Mesendoderm (in vitro differentiated cells): ENCODE data around the gene TNFAIP2.

Experiments
- DNase-seq: peaks from one replicate; pipeline ENCODE4 v3.0.0; 2013
- H2AK5ac ChIP-seq: 2 replicates; pipeline ENCODE4 v1.6.1; 2013; ENCODE audit warnings: low read length, inconsistent platforms
- H2BK120ac ChIP-seq: 2 replicates; pipeline ENCODE4 v1.6.1; 2013; ENCODE audit warnings: low read depth, mild to moderate bottlenecking, low read length, moderate library complexity, mixed read lengths
- H2BK15ac ChIP-seq: replicated peaks from 2 replicates; pipeline ENCODE4 v1.6.1; 2013; ENCODE audit warnings: low read depth, mild to moderate bottlenecking, moderate library complexity
- H2BK5ac ChIP-seq: 2 replicates; pipeline ENCODE4 v1.6.1; 2013; ENCODE audit warnings: low read length, inconsistent platforms
- H3K18ac ChIP-seq: 2 replicates; pipeline ENCODE4 v1.6.1; 2013; ENCODE audit warnings: mild to moderate bottlenecking, low read length, mixed read lengths
- H3K23ac ChIP-seq: one replicate; pipeline ENCODE4 v1.6.1; 2013; ENCODE audit warnings: low read length
- H3K27ac ChIP-seq: 2 replicates; pipeline ENCODE4 v1.5.1; 2013; ENCODE audit warnings: low read depth, mild to moderate bottlenecking, inconsistent platforms, low read length, moderate library complexity
- H3K27me3 ChIP-seq: 2 replicates; pipeline ENCODE4 v1.6.1; 2013; ENCODE audit warnings: low read length, control low read depth, mild to moderate bottlenecking, inconsistent platforms; ENCODE audit not compliant: insufficient read depth, poor library complexity
- H3K36me3 ChIP-seq: 2 replicates; pipeline ENCODE4 v1.6.1; 2013; ENCODE audit warnings: low read length, inconsistent platforms; ENCODE audit not compliant: control insufficient read depth, insufficient read depth
- H3K4ac ChIP-seq: one replicate; pipeline ENCODE4 v1.6.1; 2013; ENCODE audit warnings: low read depth, mild to moderate bottlenecking, low read length, moderate library complexity
- H3K4me1 ChIP-seq: 2 replicates; pipeline ENCODE4 v1.6.1; 2013; ENCODE audit warnings: low read depth, low read length, inconsistent platforms; ENCODE audit not compliant: control insufficient read depth
- H3K4me2 ChIP-seq: 2 replicates; pipeline ENCODE4 v1.6.1; 2013; ENCODE audit warnings: low read length
- H3K4me3 ChIP-seq: 2 replicates; pipeline ENCODE4 v1.5.1; 2013; ENCODE audit warnings: mild to moderate bottlenecking, low read length
- H3K56ac ChIP-seq: one replicate; pipeline ENCODE4 v1.6.1; 2013; ENCODE audit warnings: low read length
- H3K79me1 ChIP-seq: 2 replicates; pipeline ENCODE4 v1.6.1; 2013; ENCODE audit warnings: low read length, inconsistent platforms
- H3K79me2 ChIP-seq: 2 replicates; pipeline ENCODE4 v1.6.1; 2013; ENCODE audit warnings: mild to moderate bottlenecking, low read length; ENCODE audit not compliant: control insufficient read depth, insufficient read depth
- H3K9ac ChIP-seq: 2 replicates; pipeline ENCODE4 v1.6.1; 2013; ENCODE audit warnings: low read length, inconsistent platforms
- H4K5ac ChIP-seq: one replicate; pipeline ENCODE4 v1.6.1; 2013; ENCODE audit warnings: low read length
- H4K8ac ChIP-seq: one replicate; pipeline ENCODE4 v1.6.1; 2013; ENCODE audit warnings: low read depth, mild to moderate bottlenecking, control low read depth, low read length, moderate library complexity
- WGBS: extraction: QIAGEN DNeasy Blood & Tissue Kit; methylation state at CpG from one replicate; pipeline ENCODE4 v1.1.7; 2013; ENCODE audit warnings: low lambda C conversion rate, missing lambda C conversion rate; ENCODE audit not compliant: insufficient coverage; ENCODE audit errors: extremely low coverage; 5-methylcytosine and 5-hydroxymethylcytosine counted together

The TNFAIP2 gene

GRCh38 chr14:103097244-103097993 is 25.8 kb upstream of the TNFAIP2 start:
- H4K5ac ChIP-seq, result no peak overlapping the region
- no peak overlapping the region for H4K8ac ChIP-seq
- H3K27me3 ChIP-seq, result no peaks in the 10 kb centered on the region
- H2AK5ac ChIP-seq, result no peak overlapping the region
- H3K23ac ChIP-seq, result no peak overlapping the region
- no peaks in the 10 kb centered on the region for H3K79me1 ChIP-seq
- no peak overlapping the region for H3K56ac ChIP-seq
- WGBS, result no CpG with 5 or more reads among the region's 26 CpGs
- H2BK15ac ChIP-seq, result no peak overlapping the region
- H3K4me3 ChIP-seq, result no peak overlapping the region
- no peak overlapping the region for H3K4ac ChIP-seq
- DNase-seq, result no peak
- H3K4me1 ChIP-seq, result peaks cover 2% of the 10 kb centered on the region
- no peak overlapping the region for H3K27ac ChIP-seq
- no peaks in the 10 kb centered on the region for H3K36me3 ChIP-seq
- H2BK120ac ChIP-seq, result no peak overlapping the region
- H3K9ac ChIP-seq, result no peak overlapping the region
- no peaks in the 10 kb centered on the region for H3K79me2 ChIP-seq
- H3K4me2 ChIP-seq, result no peak overlapping the region
- no peak overlapping the region for H3K18ac ChIP-seq
- H2BK5ac ChIP-seq, result no peak overlapping the region

- no CpG with 5 or more reads among the region's 31 CpGs for WGBS
- H3K9ac ChIP-seq, result no peak overlapping the region
- no peak for DNase-seq
- peaks cover 3% of the 10 kb centered on the region for H3K27me3 ChIP-seq
- H2BK120ac ChIP-seq, result no peak overlapping the region
- H2AK5ac ChIP-seq, result no peak overlapping the region
- no peak overlapping the region for H3K4me2 ChIP-seq
- H3K4ac ChIP-seq, result no peak overlapping the region
- H3K79me2 ChIP-seq, result no peaks in the 10 kb centered on the region
- H3K23ac ChIP-seq, result no peak overlapping the region
- H3K18ac ChIP-seq, result no peak overlapping the region
- no peaks in the 10 kb centered on the region for H3K79me1 ChIP-seq
- no peak overlapping the region for H4K5ac ChIP-seq
- H3K4me3 ChIP-seq, result no peak overlapping the region
- H3K4me1 ChIP-seq, result peaks cover 2% of the 10 kb centered on the region
- no peak overlapping the region for H2BK15ac ChIP-seq
- H2BK5ac ChIP-seq, result no peak overlapping the region
- peak overlapping the region; percentile 30 for H3K56ac ChIP-seq
- no peaks in the 10 kb centered on the region for H3K36me3 ChIP-seq
- H4K8ac ChIP-seq, result no peak overlapping the region
- H3K27ac ChIP-seq, result no peak overlapping the region
Measured at GRCh38 chr14:103097994-103098957, 25.0 kb upstream of the TNFAIP2 start.

- Histone ChIP-seq H3K79me1 (no peaks in the 10 kb centered on the region), H3K27ac (no peak overlapping the region), H3K27me3 (peaks cover 5% of the 10 kb centered on the region), H3K23ac (no peak overlapping the region), H3K56ac (peak overlapping the region; percentile 75), H2AK5ac (no peak overlapping the region), H3K4me1 (peaks cover 2% of the 10 kb centered on the region), H3K4ac (no peak overlapping the region), H2BK5ac (no peak overlapping the region), H2BK120ac (no peak overlapping the region), H4K5ac (no peak overlapping the region), H4K8ac (no peak overlapping the region), H3K4me3 (no peak overlapping the region), H3K36me3 (no peaks in the 10 kb centered on the region), H2BK15ac (no peak overlapping the region), H3K4me2 (no peak overlapping the region), H3K79me2 (no peaks in the 10 kb centered on the region), H3K9ac (no peak overlapping the region), H3K18ac (no peak overlapping the region)
- no CpG with 5 or more reads among the region's 12 CpGs for WGBS
- no peak for DNase-seq
Measured at GRCh38 chr14:103099081-103099732, 24.1 kb upstream of the TNFAIP2 start.

GRCh38 chr14:103099733-103100280 is 23.5 kb upstream of the TNFAIP2 start:
- Histone ChIP-seq H3K27me3 (peaks cover 8% of the 10 kb centered on the region), H3K4me1 (peaks cover 2% of the 10 kb centered on the region), H2BK120ac (no peak overlapping the region), H3K36me3 (no peaks in the 10 kb centered on the region), H2AK5ac (no peak overlapping the region), H2BK5ac (no peak overlapping the region), H3K79me2 (no peaks in the 10 kb centered on the region), H3K4ac (no peak overlapping the region), H4K8ac (no peak overlapping the region), H3K4me3 (no peak overlapping the region), H2BK15ac (no peak overlapping the region), H3K4me2 (no peak overlapping the region), H3K18ac (no peak overlapping the region), H3K23ac (no peak overlapping the region), H3K56ac (no peak overlapping the region), H3K9ac (no peak overlapping the region), H3K27ac (no peak overlapping the region), H3K79me1 (no peaks in the 10 kb centered on the region), H4K5ac (no peak overlapping the region)
- no peak for DNase-seq
- WGBS, result no CpG with 5 or more reads among the region's 8 CpGs

GRCh38 chr14:103100281-103101121 is 22.8 kb upstream of the TNFAIP2 start:
- no peak overlapping the region for H3K4ac ChIP-seq
- H2BK15ac ChIP-seq, result no peak overlapping the region
- no peak overlapping the region for H4K5ac ChIP-seq
- no peak overlapping the region for H2BK120ac ChIP-seq
- no peaks in the 10 kb centered on the region for H3K36me3 ChIP-seq
- peaks cover 2% of the 10 kb centered on the region for H3K4me1 ChIP-seq
- no peak overlapping the region for H2AK5ac ChIP-seq
- H3K27ac ChIP-seq, result no peak overlapping the region
- H3K18ac ChIP-seq, result no peak overlapping the region
- no peaks in the 10 kb centered on the region for H3K79me1 ChIP-seq
- no peak overlapping the region for H3K9ac ChIP-seq
- no peak overlapping the region for H4K8ac ChIP-seq
- no peak overlapping the region for H3K4me3 ChIP-seq
- H2BK5ac ChIP-seq, result no peak overlapping the region
- WGBS, result no CpG with 5 or more reads among the region's 25 CpGs
- no peak overlapping the region for H3K23ac ChIP-seq
- H3K56ac ChIP-seq, result no peak overlapping the region
- DNase-seq, result no peak
- H3K27me3 ChIP-seq, result peaks cover 8% of the 10 kb centered on the region
- H3K4me2 ChIP-seq, result no peak overlapping the region
- H3K79me2 ChIP-seq, result no peaks in the 10 kb centered on the region
